OCI-LY1 (cell line): Measurements from ENCODE around the gene RINT1.
"Not testable (repeated sequence)": the region's sequence is repeated elsewhere in the genome, so short reads cannot be mapped to it uniquely, and the experiment has no call there.

ENCODE experiments used
- H2AFZ ChIP-seq: fragments of 200-600 bp; sonication (generic), shearing (Covaris generic); 2 replicates; pipeline ENCODE4 v1.6.0; 2014; ENCODE audit warnings: antibody characterized with exemption, mild to moderate bottlenecking, low read length
- H3F3A ChIP-seq: fragments of 200-600 bp; sonication (generic), shearing (Covaris generic); 2 replicates; pipeline ENCODE4 v1.6.0; 2014; ENCODE audit warnings: mild to moderate bottlenecking, antibody characterized with exemption, low read length, moderate library complexity; ENCODE audit not compliant: insufficient read depth
- H3K27ac ChIP-seq: fragments of 200-600 bp; sonication (generic); 2 replicates; pipeline ENCODE4 v1.5.1; 2014; ENCODE audit warnings: low read length, mixed run types, mild to moderate bottlenecking, low read depth; ENCODE audit not compliant: poor library complexity, severe bottlenecking
- H3K27me3 ChIP-seq: fragments of 200-600 bp; sonication (generic); 2 replicates; pipeline ENCODE4 v1.6.0; 2014; ENCODE audit warnings: antibody characterized with exemption, mild to moderate bottlenecking, low read length, moderate library complexity; ENCODE audit not compliant: insufficient read depth
- H3K36me3 ChIP-seq: fragments of 200-600 bp; sonication (generic); 2 replicates; pipeline ENCODE4 v1.6.1; 2014; ENCODE audit warnings: mild to moderate bottlenecking, antibody characterized with exemption, low read length, moderate library complexity, mixed read lengths; ENCODE audit not compliant: insufficient read depth
- H3K4me1 ChIP-seq: fragments of 200-600 bp; sonication (generic); 2 replicates; pipeline ENCODE4 v1.5.1; 2014; ENCODE audit warnings: mild to moderate bottlenecking, low read length, moderate library complexity; ENCODE audit not compliant: insufficient read depth, severe bottlenecking
- H3K4me2 ChIP-seq: fragments of 200-600 bp; sonication (generic), shearing (Covaris generic); 2 replicates; pipeline ENCODE4 v1.6.1; 2014; ENCODE audit warnings: low read length
- H3K4me3 ChIP-seq: fragments of 200-600 bp; sonication (generic); 2 replicates; pipeline ENCODE4 v1.5.1; 2014; ENCODE audit warnings: low read length, low read depth, mild to moderate bottlenecking, mixed read lengths; ENCODE audit not compliant: poor library complexity, severe bottlenecking
- H3K79me2 ChIP-seq: fragments of 200-600 bp; shearing (Covaris generic); 2 replicates; pipeline ENCODE4 v1.6.1; 2016; ENCODE audit warnings: mixed run types, low read length, mixed read lengths; ENCODE audit not compliant: insufficient read depth
- H3K9ac ChIP-seq: fragments of 200-600 bp; sonication (generic), shearing (Covaris generic); 2 replicates; pipeline ENCODE4 v1.6.1; 2014; ENCODE audit warnings: mild to moderate bottlenecking, low read length, mixed read lengths
- H3K9me2 ChIP-seq: fragments of 200-600 bp; sonication (generic), shearing (Covaris generic); 2 replicates; pipeline ENCODE4 v1.6.1; 2014; ENCODE audit warnings: low read depth, mild to moderate bottlenecking, low read length, mixed read lengths
- H3K9me3 ChIP-seq: fragments of 200-600 bp; shearing (Covaris generic); 2 replicates; pipeline ENCODE4 v1.6.1; 2014; ENCODE audit warnings: low read length, mixed read lengths
- H4K20me1 ChIP-seq: fragments of 200-600 bp; sonication (generic), shearing (Covaris generic); 2 replicates; pipeline ENCODE4 v1.6.0; 2016; ENCODE audit warnings: mild to moderate bottlenecking, low read length; ENCODE audit not compliant: insufficient read depth
- EZH2 ChIP-seq: fragments of 200-600 bp; sonication (generic), shearing (Covaris generic); IDR thresholded peaks from 2 replicates; pipeline ENCODE4 v1.8.0; 2017; ENCODE audit warnings: borderline replicate concordance, mixed run types, mild to moderate bottlenecking, antibody characterized with exemption, low read length, moderate library complexity, mixed read lengths
- TF ChIP-seq, protein P1 (sequence below): fragments of 200-600 bp; sonication (generic), shearing (Covaris generic); IDR thresholded peaks from 2 replicates; pipeline ENCODE4 v1.5.1; 2017; ENCODE audit warnings: mild to moderate bottlenecking, antibody characterized with exemption, low read length, moderate library complexity, mixed read lengths

The RINT1 gene

DNA sequence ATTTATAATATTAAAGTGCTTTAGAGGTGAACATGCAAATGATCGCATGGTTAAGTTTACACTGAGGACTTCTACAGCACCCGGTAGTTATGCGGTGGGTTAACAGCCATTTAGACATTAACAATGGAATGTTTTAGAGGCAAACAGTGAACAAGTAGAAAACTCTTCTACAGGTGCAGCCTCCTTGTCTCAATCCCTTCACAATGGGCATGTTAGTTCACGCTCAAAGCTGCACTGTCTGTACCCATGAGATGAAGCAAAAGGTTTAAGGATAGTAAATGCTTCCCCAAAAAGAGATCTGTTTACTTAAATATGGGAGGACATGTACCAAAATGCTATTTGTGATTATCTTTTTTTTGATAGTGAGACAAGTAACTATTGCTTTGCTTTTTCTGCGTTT is 35.0 kb upstream of the RINT1 start:
- TF ChIP-seq EZH2: no peak
- no peak overlapping the region for H3K4me3 ChIP-seq
- no peaks in the 10 kb centered on the region for H3K4me1 ChIP-seq
- H3K9me3 ChIP-seq: no peaks in the 10 kb centered on the region
- no peak overlapping the region for H3K27ac ChIP-seq
- H3K4me2 ChIP-seq: no peak overlapping the region
- H2AFZ ChIP-seq: no peak overlapping the region
- H3K9ac ChIP-seq: no peak overlapping the region
- H3F3A ChIP-seq: no peaks in the 10 kb centered on the region
- H3K27me3 ChIP-seq: no peaks in the 10 kb centered on the region
- no peaks in the 10 kb centered on the region for H3K79me2 ChIP-seq
- no peaks in the 10 kb centered on the region for H3K9me2 ChIP-seq
- peaks cover 31% of the 10 kb centered on the region for H3K36me3 ChIP-seq
- no peaks in the 10 kb centered on the region for H4K20me1 ChIP-seq

- Histone ChIP-seq H3K27ac (no peak overlapping the region), H3K9me2 (no peaks in the 10 kb centered on the region), H3K4me1 (no peaks in the 10 kb centered on the region), H3K4me2 (no peak overlapping the region), H3K79me2 (no peaks in the 10 kb centered on the region), H3K9me3 (no peaks in the 10 kb centered on the region), H3K36me3 (peaks cover 71% of the 10 kb centered on the region), H3K27me3 (no peaks in the 10 kb centered on the region), H3K9ac (no peak overlapping the region), H4K20me1 (no peaks in the 10 kb centered on the region), H3K4me3 (no peak overlapping the region), H2AFZ (no peak overlapping the region), H3F3A (no peaks in the 10 kb centered on the region)
- TF ChIP-seq EZH2: no peak
- TF ChIP-seq, protein P1, sequence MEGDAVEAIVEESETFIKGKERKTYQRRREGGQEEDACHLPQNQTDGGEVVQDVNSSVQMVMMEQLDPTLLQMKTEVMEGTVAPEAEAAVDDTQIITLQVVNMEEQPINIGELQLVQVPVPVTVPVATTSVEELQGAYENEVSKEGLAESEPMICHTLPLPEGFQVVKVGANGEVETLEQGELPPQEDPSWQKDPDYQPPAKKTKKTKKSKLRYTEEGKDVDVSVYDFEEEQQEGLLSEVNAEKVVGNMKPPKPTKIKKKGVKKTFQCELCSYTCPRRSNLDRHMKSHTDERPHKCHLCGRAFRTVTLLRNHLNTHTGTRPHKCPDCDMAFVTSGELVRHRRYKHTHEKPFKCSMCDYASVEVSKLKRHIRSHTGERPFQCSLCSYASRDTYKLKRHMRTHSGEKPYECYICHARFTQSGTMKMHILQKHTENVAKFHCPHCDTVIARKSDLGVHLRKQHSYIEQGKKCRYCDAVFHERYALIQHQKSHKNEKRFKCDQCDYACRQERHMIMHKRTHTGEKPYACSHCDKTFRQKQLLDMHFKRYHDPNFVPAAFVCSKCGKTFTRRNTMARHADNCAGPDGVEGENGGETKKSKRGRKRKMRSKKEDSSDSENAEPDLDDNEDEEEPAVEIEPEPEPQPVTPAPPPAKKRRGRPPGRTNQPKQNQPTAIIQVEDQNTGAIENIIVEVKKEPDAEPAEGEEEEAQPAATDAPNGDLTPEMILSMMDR: no peak
Observed at GRCh38 chr7:105502173-105502572, 29.8 kb upstream of the RINT1 start.

GRCh38 chr7:105512415-105512814 is 19.6 kb upstream of the RINT1 start:
- no peaks in the 10 kb centered on the region for H3F3A ChIP-seq
- H3K4me1 ChIP-seq: no peaks in the 10 kb centered on the region
- no peak overlapping the region for H2AFZ ChIP-seq
- H3K36me3 ChIP-seq: peaks cover 21% of the 10 kb centered on the region
- H3K79me2 ChIP-seq: peaks cover 46% of the 10 kb centered on the region
- no peak overlapping the region for H3K9ac ChIP-seq
- H3K9me3 ChIP-seq: no peaks in the 10 kb centered on the region
- H3K27me3 ChIP-seq: no peaks in the 10 kb centered on the region
- H3K4me3 ChIP-seq: no peak overlapping the region
- TF ChIP-seq EZH2: no peak
- TF ChIP-seq, protein P1: no peak
- no peak overlapping the region for H3K4me2 ChIP-seq
- no peaks in the 10 kb centered on the region for H4K20me1 ChIP-seq
- no peaks in the 10 kb centered on the region for H3K9me2 ChIP-seq
- H3K27ac ChIP-seq: no peak overlapping the region

- no peak overlapping the region for H3K27ac ChIP-seq
- H3K36me3 ChIP-seq: peaks cover 15% of the 10 kb centered on the region
- no peak overlapping the region for H3K4me2 ChIP-seq
- TF ChIP-seq EZH2: no peak
- TF ChIP-seq, protein P1: no peak
- no peaks in the 10 kb centered on the region for H3K9me3 ChIP-seq
- no peak overlapping the region for H3K4me3 ChIP-seq
- no peaks in the 10 kb centered on the region for H3K4me1 ChIP-seq
- H3K9me2 ChIP-seq: no peaks in the 10 kb centered on the region
- no peak overlapping the region for H2AFZ ChIP-seq
- no peak overlapping the region for H3K9ac ChIP-seq
- no peaks in the 10 kb centered on the region for H3F3A ChIP-seq
- H3K79me2 ChIP-seq: peaks cover 49% of the 10 kb centered on the region
- H4K20me1 ChIP-seq: no peaks in the 10 kb centered on the region
- no peaks in the 10 kb centered on the region for H3K27me3 ChIP-seq
Observed at GRCh38 chr7:105512926-105513526, 19.0 kb upstream of the RINT1 start.

DNA sequence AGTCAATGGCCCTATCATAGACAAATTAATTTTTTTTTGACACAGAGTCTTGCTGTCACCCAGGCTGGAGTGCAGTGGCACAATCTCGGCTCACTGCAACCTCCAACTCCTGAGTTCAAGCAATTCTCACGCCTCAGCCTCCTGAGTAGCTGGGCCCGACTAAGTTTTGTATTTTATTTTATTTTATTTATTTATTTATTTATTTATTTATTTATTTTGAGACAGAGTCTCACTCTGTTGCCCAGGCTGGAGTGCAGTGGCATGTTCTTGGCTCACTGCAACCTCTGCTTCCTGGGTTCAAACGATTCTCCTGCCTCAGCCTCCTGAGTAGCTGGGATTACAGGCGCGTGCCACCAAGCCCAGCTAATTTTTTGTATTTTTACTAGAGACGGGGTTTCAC is 16.4 kb upstream of the RINT1 start:
- H3K9me3 ChIP-seq, H2AFZ ChIP-seq, H3K27me3 ChIP-seq, H4K20me1 ChIP-seq, H3K27ac ChIP-seq, H3F3A ChIP-seq, H3K4me1 ChIP-seq, H3K9ac ChIP-seq, H3K9me2 ChIP-seq, H3K4me3 ChIP-seq, H3K4me2 ChIP-seq: not testable (repeated sequence)
- Histone ChIP-seq H3K36me3 (peaks cover 24% of the 10 kb centered on the region), H3K79me2 (peaks cover 51% of the 10 kb centered on the region)
